Endothelial cell of hepatic sinusoid (primary cell): Measurements from ENCODE around the gene DPP4.
"Not testable (repeated sequence)": the region's sequence is repeated elsewhere in the genome, so short reads cannot be mapped to it uniquely, and the experiment has no call there.

Experiments
- in situ Hi-C: cut with HindIII; loops from 2 replicates; pipeline ENCODE4 v1.10.0; 2017; ENCODE audit warnings: low sequenced_read_pairs

Gene DPP4

GRCh38 chr2:161969159-161969558, 104.9 kb downstream of the DPP4 start:
- in situ Hi-C loops = no loop called here

- in situ Hi-C loops = no loop called here
These were observed 108.0 kb downstream of the DPP4 start for GRCh38 chr2:161965994-161966393.

GRCh38 chr2:161964160-161964559, 109.9 kb downstream of the DPP4 start:
- in situ Hi-C loops = no loop called here

- in situ Hi-C loops = no loop called here
These were observed 111.9 kb downstream of the DPP4 start for GRCh38 chr2:161962160-161962559.

- in situ Hi-C loops = no loop called here
These were observed 113.0 kb downstream of the DPP4 start for GRCh38 chr2:161961061-161961460.

- in situ Hi-C loops = no loop called here
These were observed 117.3 kb downstream of the DPP4 start for GRCh38 chr2:161956738-161957137.

GRCh38 chr2:161955211-161955610, 118.8 kb downstream of the DPP4 start:
- in situ Hi-C loops = no loop called here

GRCh38 chr2:161954103-161954502, 119.9 kb downstream of the DPP4 start:
- in situ Hi-C loops = no loop called here

GRCh38 chr2:161953367-161953766, 120.6 kb downstream of the DPP4 start:
- in situ Hi-C loops = not testable (repeated sequence)

GRCh38 chr2:161952783-161953191, 121.2 kb downstream of the DPP4 start:
- in situ Hi-C loops = no loop called here

- in situ Hi-C loops = no loop called here
These were observed 126.2 kb downstream of the DPP4 start for GRCh38 chr2:161947836-161948235.

GRCh38 chr2:161947406-161947805, 126.6 kb downstream of the DPP4 start:
- in situ Hi-C loops = no loop called here

GRCh38 chr2:161946489-161947107, 127.4 kb downstream of the DPP4 start:
- in situ Hi-C loops = no loop called here

- in situ Hi-C loops = no loop called here
These were observed 131.0 kb downstream of the DPP4 start for GRCh38 chr2:161943011-161943410.
